ENCODE data around the gene TOP3B.

The TOP3B gene

GRCh38 chr22:22005945-22006595 is 23.5 kb upstream of the TOP3B start:
- TF ChIP-seq NFIC (IDR thresholded peaks at IDR 0.05) (no peak), ZBTB7A (IDR thresholded peaks at IDR 0.05; ENCODE audit: low read depth) (no peak), TCF12 (IDR thresholded peaks at IDR 0.05; ENCODE audit: low read depth) (no peak), YY1 (IDR thresholded peaks at IDR 0.05; ENCODE audit: low read depth) (no peak)

DNA sequence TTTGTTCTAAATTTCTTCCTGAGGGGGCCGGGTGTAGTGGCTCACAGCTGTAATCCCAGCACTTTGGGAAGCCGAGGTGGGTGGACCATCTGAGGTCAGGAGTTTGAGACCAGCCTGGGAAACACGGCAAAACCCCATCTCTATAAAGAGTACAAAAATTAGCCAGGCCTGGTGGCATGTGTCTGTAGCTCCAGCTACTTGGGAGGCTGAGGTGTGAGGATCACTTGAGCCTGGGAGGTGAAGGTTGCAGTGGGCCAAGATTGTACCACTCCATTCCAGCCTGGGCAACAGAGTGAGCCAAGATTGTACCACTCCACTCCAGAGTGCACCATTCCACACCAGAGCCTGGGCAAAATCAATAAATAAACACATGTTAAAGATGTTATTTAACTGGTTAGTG is 20.6 kb upstream of the TOP3B start:
- no peak for TF ChIP-seq FOXM1 (IDR thresholded peaks at IDR 0.05; ENCODE audit: borderline replicate concordance, low read depth)
- no peak for TF ChIP-seq REST (IDR thresholded peaks at IDR 0.05; ENCODE audit: low read depth)
- TF ChIP-seq EGR1 (IDR thresholded peaks at IDR 0.05) = no peak
- TF ChIP-seq CREB1 (IDR thresholded peaks at IDR 0.05; ENCODE audit: low read depth) = no peak
- no peak for TF ChIP-seq EP300 (IDR thresholded peaks at IDR 0.05; ENCODE audit: borderline replicate concordance)
- no peak for TF ChIP-seq YY1 (IDR thresholded peaks at IDR 0.05; ENCODE audit: low read depth)
- TF ChIP-seq USF1 (IDR thresholded peaks at IDR 0.05) = no peak
- no peak for TF ChIP-seq TCF12 (IDR thresholded peaks at IDR 0.05; ENCODE audit: low read depth)
- no peak for TF ChIP-seq ZBTB7A (IDR thresholded peaks at IDR 0.05; ENCODE audit: low read depth)
- TF ChIP-seq, protein P1, sequence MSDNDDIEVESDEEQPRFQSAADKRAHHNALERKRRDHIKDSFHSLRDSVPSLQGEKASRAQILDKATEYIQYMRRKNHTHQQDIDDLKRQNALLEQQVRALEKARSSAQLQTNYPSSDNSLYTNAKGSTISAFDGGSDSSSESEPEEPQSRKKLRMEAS (IDR thresholded peaks at IDR 0.05) = no peak
- no peak for TF ChIP-seq NFIC (IDR thresholded peaks at IDR 0.05)
- TF ChIP-seq RAD21 (IDR thresholded peaks at IDR 0.05; ENCODE audit: low read depth) = no peak
- TF ChIP-seq TAF1 (IDR thresholded peaks at IDR 0.05; ENCODE audit: low read depth) = no peak
- TF ChIP-seq TEAD4 (IDR thresholded peaks at IDR 0.05) = no peak
- no peak for TF ChIP-seq CEBPB (IDR thresholded peaks at IDR 0.05)

- TF ChIP-seq YY1 (IDR thresholded peaks at IDR 0.05; ENCODE audit: low read depth) = no peak
- no peak for TF ChIP-seq REST (IDR thresholded peaks at IDR 0.05; ENCODE audit: low read depth)
- TF ChIP-seq, protein P1 (IDR thresholded peaks at IDR 0.05) = no peak
- no peak for TF ChIP-seq ZBTB7A (IDR thresholded peaks at IDR 0.05; ENCODE audit: low read depth)
- no peak for TF ChIP-seq FOXM1 (IDR thresholded peaks at IDR 0.05; ENCODE audit: borderline replicate concordance, low read depth)
- no peak for TF ChIP-seq CREB1 (IDR thresholded peaks at IDR 0.05; ENCODE audit: low read depth)
Measured at GRCh38 chr22:22002526-22003055, 20.0 kb upstream of the TOP3B start.

DNA sequence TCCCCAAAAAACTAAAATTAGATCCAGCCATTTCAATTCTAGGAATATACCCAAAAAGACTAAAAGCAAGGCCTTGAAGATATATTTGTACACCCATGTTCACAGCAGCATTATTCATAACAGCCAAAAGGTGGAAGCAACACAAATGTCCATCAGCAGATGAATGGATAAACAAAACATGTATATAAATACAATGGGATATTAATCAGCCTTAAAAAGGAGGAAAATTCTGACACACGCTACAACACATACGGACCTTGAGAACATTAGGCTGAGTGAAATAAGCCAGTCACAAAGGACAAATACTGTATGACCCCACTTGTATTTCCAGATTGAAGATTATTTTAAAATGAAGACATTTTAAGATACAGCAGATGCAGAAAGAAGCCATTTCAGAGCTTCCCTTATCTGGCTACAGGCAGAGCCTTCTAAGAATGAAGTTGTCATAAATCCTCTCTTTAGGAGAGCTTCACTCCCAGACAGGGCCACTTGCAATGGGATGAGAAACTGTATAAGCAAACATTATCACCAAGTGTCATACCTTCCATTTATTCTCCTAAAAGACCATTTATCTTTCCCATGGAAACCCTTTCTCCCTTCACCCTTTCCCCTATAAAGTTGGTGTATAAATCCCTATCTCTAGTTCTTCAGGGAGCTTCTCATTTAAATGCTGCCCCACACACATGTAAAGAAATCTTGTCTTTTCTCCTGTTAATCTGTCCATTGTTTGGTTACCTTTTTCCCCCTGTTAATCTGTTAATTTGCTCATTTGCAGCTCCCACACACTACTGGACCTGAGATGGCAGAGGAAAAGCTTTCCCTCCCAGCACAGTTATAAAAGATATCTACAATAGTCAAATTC is 19.3 kb upstream of the TOP3B start:
- no peak for TF ChIP-seq TCF12 (IDR thresholded peaks at IDR 0.05; ENCODE audit: low read depth)
- TF ChIP-seq REST (IDR thresholded peaks at IDR 0.05; ENCODE audit: low read depth) = no peak
- no peak for TF ChIP-seq TEAD4 (IDR thresholded peaks at IDR 0.05)

Data from Ishikawa (cell line).